ENCODE measurements around the gene MICU1.

MICU1 gene

GRCh38 chr10:72337039-72337629 is 288.7 kb downstream of the MICU1 start:
- no peaks in the 10 kb centered on the region for H3K27me3 ChIP-seq (ENCODE audit: insufficient read depth, poor library complexity, severe bottlenecking)
- ATAC-seq (ENCODE audit: low read depth) (peak; percentile 22), DNase-seq (ENCODE audit: low spot score) (no peak)
- H3K9me3 ChIP-seq (ENCODE audit: severe bottlenecking) = no peaks in the 10 kb centered on the region
- TF ChIP-seq CTCF (IDR thresholded peaks at IDR 0.05; ENCODE audit: poor library complexity, severe bottlenecking) = peak; percentile 97
- H3K4me3 ChIP-seq (ENCODE audit: severe bottlenecking) = no peak overlapping the region
- peaks cover 35% of the 10 kb centered on the region for H3K4me1 ChIP-seq (ENCODE audit: insufficient read depth, poor library complexity, severe bottlenecking)
- H3K36me3 ChIP-seq (ENCODE audit: low read depth) = peaks cover 40% of the 10 kb centered on the region
- peak overlapping the region; percentile 99 for H3K27ac ChIP-seq (ENCODE audit: poor library complexity, severe bottlenecking)

- peaks cover 38% of the 10 kb centered on the region for H3K4me1 ChIP-seq (ENCODE audit: insufficient read depth, poor library complexity, severe bottlenecking)
- no peaks in the 10 kb centered on the region for H3K9me3 ChIP-seq (ENCODE audit: severe bottlenecking)
- DNase-seq (ENCODE audit: low spot score) (no peak), ATAC-seq (ENCODE audit: low read depth) (no peak)
- H3K27me3 ChIP-seq (ENCODE audit: insufficient read depth, poor library complexity, severe bottlenecking) = no peaks in the 10 kb centered on the region
- peaks cover 37% of the 10 kb centered on the region for H3K36me3 ChIP-seq (ENCODE audit: low read depth)
- no peak overlapping the region for H3K4me3 ChIP-seq (ENCODE audit: severe bottlenecking)
- no peak for TF ChIP-seq CTCF (IDR thresholded peaks at IDR 0.05; ENCODE audit: poor library complexity, severe bottlenecking)
- peak overlapping the region; percentile 99 for H3K27ac ChIP-seq (ENCODE audit: poor library complexity, severe bottlenecking)
Observed at GRCh38 chr10:72336259-72337038, 289.4 kb downstream of the MICU1 start.

- Histone ChIP-seq H3K4me1 (ENCODE audit: insufficient read depth, poor library complexity, severe bottlenecking) (peaks cover 43% of the 10 kb centered on the region), H3K4me3 (ENCODE audit: severe bottlenecking) (no peak overlapping the region), H3K9me3 (ENCODE audit: severe bottlenecking) (no peaks in the 10 kb centered on the region), H3K27me3 (ENCODE audit: insufficient read depth, poor library complexity, severe bottlenecking) (no peaks in the 10 kb centered on the region), H3K36me3 (ENCODE audit: low read depth) (peaks cover 29% of the 10 kb centered on the region), H3K27ac (ENCODE audit: poor library complexity, severe bottlenecking) (peak overlapping the region; percentile 99)
- no peak for TF ChIP-seq CTCF (IDR thresholded peaks at IDR 0.05; ENCODE audit: poor library complexity, severe bottlenecking)
- ATAC-seq (ENCODE audit: low read depth) (no peak), DNase-seq (ENCODE audit: low spot score) (no peak)
Observed at GRCh38 chr10:72335394-72336258, 290.3 kb downstream of the MICU1 start.

GRCh38 chr10:72334825-72335393 is 291.0 kb downstream of the MICU1 start:
- Histone ChIP-seq H3K9me3 (ENCODE audit: severe bottlenecking) (no peaks in the 10 kb centered on the region), H3K27me3 (ENCODE audit: insufficient read depth, poor library complexity, severe bottlenecking) (no peaks in the 10 kb centered on the region), H3K4me3 (ENCODE audit: severe bottlenecking) (no peak overlapping the region), H3K4me1 (ENCODE audit: insufficient read depth, poor library complexity, severe bottlenecking) (peaks cover 49% of the 10 kb centered on the region), H3K36me3 (ENCODE audit: low read depth) (peaks cover 21% of the 10 kb centered on the region), H3K27ac (ENCODE audit: poor library complexity, severe bottlenecking) (peak overlapping the region; percentile 99)
- ATAC-seq (ENCODE audit: low read depth) (peak; percentile 59), DNase-seq (ENCODE audit: low spot score) (peak; percentile 94)
- TF ChIP-seq CTCF (IDR thresholded peaks at IDR 0.05; ENCODE audit: poor library complexity, severe bottlenecking) = peak; percentile 57
